GOT3 (cell line): ENCODE measurements around the gene EMID1.

Experiments used
- DNase-seq: peaks from one replicate; lab custom pipeline; 2025; ENCODE audit warnings: mixed read lengths; lab: John Stamatoyannopoulos, UW

EMID1 gene

DNA sequence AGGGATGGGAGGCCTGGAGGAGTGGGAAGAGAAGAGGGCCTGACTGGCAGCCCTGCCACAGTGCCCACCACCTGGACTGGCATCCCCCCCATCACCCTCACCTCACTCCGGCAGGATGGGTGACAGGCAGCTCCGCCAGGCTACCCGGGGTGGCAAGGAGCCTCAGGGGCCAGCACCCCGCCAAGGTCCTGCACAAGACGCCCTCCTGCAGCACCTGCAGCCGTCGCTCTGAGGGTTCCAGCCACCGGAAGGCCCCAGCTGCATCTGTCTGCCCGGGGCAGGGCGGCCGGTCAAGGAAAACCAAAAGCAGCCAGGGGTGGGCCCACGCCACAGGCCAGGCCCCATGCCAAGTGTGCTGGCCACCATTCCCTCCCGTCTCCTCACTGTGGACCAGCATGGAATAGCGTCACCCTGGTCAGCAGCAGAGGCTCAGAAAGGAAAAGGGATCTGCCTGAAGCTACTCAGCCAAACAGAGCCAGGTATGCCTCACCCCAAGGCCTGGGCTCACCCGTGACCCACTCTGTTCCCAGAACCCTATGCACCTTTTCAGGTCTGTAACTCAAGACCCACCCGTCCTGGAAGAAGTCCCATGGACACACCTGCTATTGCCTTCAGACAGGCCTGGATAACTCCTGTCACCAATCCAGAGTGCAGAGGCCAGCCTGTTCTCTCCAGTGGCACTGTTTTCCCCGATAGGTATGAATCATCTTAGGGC is 55.1 kb downstream of the EMID1 start:
- no peak for DNase-seq

DNA sequence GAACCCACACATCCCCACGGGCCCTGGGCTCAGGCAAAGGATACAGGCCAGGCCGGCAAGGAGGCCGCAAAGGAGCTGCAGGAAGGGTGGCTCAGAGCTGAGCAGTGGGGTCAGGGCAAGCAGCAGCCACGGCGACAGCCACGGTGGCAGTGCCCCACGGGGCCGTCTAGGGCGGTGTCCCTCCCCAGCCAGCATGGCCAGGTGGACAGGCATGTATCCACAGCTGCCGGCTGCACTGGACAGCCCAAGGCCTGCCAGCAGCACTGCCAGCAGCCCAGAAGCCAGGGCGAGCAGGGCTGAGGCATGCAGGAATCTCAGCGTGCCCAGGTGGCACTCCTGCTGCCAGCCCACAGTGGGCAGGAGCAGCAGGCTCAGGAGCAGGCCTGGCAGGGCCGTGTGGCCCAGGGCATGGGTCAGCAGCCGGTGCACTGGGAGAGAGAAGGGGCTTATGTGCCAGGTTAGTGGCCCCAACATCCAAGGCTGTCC is 58.1 kb downstream of the EMID1 start:
- no peak for DNase-seq

DNA sequence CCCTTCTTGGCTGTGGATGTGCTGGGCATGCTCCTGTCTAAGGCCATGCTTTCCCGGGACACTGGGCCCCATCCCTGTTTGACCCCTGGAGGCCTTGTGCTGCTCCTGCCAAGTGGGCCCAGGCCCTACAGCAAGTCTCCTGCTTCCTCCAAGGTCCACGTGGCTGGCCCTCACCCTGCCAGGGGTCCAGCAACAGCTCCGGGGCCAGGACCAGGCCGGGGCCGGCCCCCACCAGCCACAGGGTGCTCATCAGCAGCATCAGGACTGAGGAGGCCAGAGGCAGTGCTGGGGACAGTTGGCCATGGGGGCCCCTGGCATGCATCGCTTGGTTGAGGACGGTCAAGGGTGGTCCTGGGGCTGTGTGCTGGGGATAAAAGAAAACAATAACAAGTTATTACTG is 59.6 kb downstream of the EMID1 start:
- DNase-seq = no peak

DNA sequence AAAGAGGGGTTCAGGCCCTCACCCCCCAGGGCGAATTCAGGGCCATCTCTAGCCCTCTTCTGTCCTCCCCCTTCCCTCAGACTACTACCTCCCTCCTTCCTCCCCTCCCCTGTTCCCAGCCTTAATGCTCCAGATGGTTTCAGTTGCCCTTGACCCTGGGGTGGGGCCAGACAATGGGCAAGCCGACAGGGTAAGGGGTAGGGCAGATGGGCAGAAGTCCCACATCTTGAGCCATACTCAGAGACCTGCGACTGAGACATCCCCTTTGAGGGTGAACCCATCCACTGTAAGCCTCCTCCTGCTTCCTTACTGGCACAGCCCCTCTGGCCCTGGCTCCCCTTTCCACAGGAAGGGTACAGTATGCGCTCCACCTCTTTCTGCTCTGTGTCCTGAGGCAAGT is 60.2 kb downstream of the EMID1 start:
- no peak for DNase-seq

DNA sequence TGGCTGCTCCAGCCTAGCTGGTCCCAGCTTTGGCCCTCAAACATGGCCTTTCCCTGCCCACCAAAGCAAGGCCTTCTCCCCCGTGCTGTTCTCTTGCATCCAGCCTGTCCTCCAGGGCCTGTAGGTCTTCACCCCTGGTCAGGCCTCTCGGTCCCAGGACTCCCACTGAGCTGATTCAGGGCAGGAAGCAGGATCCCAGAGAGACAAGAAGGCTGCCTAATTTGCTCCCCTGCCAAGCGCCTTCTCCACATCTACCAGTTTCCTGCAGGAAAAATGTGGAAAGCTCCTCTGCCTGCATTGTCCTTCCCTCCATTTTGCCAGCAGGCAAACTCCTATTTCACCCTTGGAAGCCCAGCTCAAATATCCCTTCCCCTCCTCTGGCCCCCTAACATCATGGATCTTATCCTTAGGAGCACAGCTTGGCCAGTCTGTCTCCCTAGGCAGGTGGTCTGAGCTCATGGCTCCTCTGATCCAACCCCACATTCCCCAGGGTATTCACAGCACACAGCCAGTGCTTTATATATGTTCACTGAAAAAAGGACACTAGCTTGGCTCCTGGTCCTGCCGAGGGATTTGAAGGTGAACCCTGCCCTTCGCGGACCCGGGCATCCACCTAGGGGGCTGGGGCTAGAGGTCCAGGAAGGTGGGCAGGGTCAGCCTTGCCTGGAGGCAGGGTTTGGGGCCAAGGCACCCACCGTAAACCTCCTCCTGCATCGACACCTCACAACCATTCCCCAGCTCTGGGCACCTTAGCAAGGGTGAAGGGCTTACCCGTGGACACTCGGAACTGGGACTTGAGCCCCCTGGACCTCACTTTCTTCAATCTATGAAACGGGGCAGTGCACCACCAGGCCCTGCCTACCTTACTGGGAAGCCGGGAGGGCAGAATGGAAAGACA is 61.1 kb downstream of the EMID1 start:
- no peak for DNase-seq

DNA sequence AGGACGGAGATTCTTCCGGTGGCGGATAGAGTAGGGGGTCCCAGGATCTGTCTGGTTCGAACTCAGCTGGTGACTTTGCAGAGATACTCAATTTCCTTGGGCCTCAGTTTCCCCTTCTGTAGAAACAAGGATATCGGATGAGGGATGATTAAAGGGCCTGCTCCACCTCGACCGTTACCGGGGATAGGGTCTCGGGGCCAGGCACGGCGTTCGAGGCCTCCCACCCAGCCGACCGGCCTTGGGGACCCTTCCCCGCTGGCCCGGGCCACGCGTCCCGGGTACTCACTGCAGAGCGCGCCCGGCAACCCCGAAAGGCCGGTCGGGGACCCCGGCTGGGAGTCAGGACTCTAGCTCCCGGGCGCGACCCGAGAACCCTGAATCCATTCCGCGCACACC is 61.8 kb downstream of the EMID1 start:
- no peak for DNase-seq

DNA sequence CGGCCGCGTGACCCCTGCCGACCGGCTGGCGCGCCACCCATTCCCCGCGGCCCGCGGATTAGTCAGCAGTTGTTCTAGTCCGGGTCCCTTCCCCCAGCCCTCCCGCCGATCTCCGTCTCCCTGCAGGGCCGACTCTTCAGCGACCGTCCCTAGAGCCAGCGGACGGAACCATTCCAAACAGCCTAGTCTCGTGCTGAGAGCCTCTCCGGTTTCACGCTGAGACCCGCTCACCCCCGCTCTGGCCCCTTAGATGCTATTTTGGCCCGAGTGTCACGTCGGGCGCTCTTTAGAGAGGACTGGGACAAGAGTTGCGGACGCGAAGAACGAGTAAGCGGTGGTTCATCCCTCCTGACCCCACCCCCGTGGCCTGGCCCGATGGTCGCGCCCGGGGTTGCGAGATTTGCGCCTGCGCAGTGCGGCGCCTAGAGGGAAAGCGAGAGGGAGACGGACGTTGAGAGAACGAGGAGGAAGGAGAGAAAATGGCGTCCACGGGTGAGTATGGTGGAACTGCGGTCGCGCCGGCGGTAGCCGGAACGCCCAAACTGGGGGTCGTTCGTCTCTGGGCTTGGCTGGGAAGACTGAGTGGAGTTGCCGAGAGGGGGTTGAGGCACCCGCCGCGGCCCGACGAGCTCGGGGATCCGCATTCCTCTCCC is 62.3 kb downstream of the EMID1 start, which contains the start of the genes EWSR1 and RHBDD3:
Gene EWSR1, plus strand, starts transcription at position 411 of the 653 bp plus-strand sequence. Its CDS starts 69 bp downstream, at position 480.
Gene RHBDD3, minus strand, starts transcription at position 124 of the 653 bp plus-strand sequence. CDS start 2,355 bp downstream, outside the sequence.
- DNase-seq = peak; percentile 95

DNA sequence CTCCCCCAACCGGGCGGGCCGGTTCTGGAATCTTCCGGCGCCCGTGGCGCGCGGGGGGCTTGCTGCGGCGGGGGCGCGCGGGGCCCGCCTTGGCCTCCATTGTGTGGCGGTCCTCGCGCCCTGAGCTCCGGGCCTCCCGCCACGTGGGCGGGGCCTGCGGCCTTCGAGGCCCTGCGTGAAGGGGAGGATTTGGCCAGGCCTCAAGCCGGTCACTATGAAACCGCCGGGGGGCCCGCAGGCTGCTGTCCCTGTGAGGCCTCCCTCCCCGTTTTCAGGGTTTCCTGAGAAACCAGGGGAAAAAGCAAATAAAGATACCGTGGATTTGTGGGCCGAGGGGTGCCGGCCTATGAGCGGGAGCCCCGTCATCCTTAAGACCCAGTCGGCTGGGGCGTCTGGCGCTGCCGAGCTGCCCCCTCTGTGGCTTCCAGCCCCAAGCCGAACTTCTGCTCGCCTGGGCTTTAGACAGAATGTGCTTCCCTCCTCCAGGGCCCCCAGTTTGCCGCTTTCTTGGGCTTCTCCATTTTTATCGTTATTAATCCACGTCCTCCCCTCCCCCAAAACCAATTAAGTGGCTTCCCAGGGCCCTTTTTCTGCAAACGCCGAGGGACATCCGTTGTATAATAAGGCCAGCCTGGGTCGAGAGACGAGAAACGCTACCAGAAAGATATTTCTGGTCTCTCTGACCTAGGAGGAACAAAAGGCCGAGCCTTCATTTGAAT is 63.0 kb downstream of the EMID1 start:
- no peak for DNase-seq

DNA sequence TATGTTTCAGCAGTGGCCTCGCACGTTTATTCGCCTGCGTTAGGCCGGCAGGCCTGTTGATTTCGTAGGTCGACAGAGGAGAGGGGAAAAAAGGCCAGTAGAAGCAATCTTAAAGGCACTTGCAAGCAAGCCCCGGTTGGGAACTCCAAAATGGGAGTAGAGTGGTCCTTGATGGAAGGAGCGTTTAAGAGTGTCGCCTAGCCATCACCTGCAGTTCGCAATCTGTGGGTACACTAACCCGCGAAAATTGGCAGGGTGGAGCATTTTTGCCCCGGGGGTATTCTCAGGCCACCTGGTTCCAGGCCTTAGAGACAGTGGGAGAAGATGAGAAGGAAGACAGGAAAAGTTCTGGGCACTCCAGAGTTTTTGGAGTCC is 63.5 kb downstream of the EMID1 start:
- DNase-seq = no peak

DNA sequence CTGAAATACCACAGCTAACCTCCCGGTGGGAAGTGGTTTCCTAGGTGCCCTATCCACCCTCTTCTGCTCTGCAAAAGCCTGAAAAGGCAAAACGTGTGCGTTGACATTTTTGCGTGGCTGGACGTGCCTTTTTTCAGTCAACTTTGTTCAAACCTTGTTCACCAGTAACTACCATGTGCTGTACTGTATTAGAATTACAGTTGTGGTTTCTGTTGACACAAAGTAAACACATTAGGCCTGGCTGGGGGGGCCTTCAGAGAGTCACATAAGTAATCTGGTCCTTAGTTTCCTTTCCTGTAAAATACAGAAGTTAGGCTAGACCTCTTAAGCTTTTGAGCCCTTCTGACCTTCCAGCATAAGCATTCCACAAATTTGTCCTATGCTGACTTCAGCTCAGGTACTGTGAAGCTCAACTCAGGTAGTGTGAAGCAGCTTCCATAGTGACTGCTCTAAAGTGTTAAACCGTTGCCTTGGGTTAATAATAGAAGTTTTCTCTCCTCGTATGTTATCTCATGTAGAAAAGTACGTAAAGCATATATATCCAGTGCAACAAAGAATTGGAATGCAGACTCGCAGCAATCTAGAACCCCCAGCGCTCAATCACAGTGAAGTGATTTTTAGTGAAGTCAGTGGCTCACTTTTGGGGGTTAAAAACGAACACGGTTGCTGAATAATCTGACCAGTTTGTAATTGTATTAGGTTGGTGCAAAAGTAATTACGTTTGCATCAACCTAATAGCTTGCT is 64.2 kb downstream of the EMID1 start:
- no peak for DNase-seq

DNA sequence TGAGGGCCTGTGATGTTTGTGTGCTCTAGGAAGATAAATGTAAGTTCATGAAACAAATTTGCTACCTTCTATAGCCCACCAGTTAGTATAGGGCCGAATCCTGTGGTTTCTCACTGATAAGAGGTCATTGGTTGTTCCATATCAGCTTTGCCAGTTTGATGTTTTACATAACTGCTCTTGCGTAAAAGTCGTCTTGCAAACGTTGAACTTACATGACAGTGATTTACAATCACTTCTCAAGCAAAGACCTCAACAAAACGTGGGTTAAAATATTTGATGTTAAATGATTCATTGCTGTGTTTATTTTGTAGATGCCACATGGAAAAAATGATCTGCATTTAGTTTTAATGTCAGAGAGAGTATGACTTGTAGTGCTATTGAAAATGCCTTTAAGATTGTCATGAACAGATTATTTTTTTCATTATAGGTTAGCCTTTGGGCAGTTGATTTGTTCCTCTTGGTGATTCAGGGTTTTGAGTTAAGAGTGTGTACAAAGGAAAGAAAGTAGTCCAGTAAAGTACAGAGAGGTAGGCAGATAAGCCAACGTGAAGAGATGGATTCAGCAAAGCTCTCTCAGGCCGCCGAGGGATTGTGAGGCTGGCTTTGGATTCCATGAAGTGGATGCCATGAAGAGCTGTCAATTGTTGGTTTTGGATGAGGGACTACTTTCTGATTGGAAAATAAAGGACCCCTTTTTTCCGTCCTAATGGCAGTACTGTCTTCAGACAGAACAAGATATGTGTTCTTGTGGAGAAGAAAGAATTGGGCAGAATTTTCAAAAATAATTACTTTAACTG is 65.0 kb downstream of the EMID1 start:
- no peak for DNase-seq

DNA sequence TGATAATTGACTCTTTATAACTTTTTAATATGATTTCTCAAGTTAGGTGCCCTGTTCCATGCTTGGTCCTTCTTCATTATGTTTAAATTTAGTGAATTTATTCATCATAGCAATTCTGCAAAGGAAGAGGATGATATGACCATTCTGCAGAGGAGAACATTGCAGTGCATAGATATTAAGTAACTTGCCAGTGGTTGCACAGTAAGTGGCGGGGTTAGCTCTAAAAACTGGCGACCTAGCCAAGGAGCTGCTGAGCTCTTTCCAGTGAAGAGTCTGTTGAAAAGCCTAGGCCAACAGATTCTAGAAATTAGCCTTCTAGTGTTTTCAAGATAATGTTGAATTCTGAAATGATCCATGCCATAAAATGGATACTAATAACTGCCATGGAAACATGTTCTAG is 66.9 kb downstream of the EMID1 start:
- DNase-seq = no peak

DNA sequence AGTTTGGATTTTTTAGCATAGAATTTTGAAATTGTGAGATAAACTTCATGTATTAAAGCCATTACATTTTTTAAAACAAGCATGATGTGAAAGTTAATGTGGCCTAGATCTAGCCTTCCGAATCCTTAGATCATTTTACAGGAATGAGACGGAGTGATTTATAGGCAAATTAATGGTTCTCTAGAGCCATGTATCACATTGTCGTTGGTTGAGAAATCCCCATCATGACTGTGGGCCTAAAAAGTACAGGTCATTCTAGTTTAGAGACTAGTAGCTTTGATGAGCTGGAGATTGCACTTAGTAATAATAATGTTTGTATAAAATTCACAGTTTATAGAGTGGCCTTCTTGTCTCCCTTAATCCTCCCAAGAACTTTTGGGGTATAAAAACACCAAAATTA is 69.5 kb downstream of the EMID1 start:
- no peak for DNase-seq

DNA sequence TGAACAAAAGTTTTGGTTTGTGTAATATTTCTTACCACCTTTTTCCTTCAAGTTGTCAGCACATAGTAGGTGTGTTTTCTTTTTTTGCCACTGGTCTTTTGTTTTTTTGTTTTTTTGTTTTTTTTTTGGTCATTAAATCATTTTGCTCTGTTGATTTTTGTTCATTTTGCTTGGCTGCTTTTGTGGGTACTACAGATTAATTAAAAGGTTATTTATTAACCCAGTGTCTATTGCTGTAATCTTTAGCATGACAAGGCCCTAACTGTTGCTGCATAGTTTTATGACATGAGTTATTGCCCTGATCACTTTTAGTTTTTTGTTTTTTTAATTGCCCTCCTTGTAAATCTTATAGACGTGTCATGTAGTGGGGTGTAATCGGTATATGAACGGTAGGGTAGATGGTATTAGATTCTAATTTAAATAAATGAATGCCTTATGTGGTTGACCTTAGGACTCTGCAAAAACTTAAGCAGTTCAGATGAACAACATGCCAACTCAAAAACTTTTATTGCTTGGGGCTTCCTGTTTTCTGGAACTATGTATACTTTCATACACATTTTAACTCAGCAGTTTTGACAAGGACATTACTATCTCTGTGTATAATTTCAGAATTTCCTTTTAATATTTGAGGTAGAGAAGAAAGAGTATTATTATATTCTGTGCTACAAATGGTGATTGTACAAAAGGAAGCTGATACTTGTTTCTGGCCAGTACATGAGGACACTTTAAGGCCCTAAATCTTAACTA is 70.3 kb downstream of the EMID1 start:
- DNase-seq = no peak

DNA sequence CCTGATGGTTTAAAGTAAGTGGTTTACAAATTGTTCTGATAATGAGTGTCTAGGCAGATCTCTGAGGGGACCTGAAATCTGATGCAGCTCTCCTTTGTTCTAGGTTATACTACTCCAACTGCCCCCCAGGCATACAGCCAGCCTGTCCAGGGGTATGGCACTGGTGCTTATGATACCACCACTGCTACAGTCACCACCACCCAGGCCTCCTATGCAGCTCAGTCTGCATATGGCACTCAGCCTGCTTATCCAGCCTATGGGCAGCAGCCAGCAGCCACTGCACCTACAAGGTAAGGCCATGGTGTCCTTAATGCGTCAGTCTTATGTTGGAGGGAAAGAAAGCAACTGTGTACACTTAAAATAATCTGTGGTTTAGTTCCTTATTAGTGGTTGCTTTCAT is 72.2 kb downstream of the EMID1 start:
- DNase-seq = no peak

DNA sequence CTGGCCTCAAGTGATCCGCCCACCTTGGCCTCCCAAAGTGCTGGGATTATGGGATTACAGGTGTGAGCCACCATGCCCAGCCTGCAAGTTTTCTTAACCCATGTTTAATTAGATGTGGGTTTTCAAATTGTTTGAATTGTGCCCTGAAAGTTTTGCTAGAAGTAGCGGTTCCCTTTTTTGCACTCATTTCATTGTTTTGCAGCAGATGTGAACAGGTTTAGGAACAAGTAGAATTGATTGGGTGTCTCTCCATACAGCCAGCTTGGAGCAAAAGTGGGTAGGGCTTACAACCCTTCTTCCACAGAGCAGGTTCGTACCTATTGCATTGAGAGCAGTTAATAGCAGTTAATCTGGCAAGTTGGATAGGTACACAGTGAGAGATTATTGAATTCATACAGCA is 78.5 kb downstream of the EMID1 start:
- DNase-seq = no peak

DNA sequence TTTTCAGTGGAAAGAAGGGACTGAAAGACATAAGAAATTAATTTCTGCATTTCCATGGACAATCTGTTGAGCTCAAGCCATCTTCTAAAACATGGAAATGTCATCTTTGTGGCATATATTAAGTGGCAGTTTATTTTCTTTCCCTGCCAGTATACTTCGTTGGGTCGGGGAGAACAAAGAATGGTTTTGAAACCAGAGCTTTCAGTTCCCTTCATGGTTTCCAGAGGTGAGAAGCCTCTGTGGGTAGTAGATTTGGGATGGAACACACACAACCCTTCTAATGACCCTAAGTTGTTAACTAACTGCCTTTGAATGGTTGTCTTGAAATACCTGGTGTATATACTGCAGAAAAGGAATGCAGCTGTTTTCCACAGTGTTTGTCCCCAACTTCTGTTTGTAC is 83.1 kb downstream of the EMID1 start:
- no peak for DNase-seq

DNA sequence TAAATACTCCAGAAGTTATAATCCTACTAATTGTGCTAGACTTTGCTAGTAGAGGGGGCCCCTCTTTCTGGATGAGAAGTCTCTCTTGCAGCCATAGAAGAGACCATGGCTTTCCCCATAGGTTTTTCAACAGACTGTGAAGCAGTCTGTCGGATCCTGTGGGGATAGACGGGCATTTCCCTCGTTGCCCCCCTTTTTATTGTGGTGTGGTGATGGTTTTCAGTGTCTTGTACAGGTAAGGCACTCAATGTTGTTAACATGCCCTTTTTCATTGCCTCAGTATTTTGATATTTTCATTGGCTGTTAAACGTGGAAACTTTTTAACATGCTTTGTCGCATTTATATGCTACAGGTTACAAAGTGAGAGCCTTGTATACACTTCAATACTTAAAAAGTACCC is 84.4 kb downstream of the EMID1 start:
- DNase-seq = no peak

DNA sequence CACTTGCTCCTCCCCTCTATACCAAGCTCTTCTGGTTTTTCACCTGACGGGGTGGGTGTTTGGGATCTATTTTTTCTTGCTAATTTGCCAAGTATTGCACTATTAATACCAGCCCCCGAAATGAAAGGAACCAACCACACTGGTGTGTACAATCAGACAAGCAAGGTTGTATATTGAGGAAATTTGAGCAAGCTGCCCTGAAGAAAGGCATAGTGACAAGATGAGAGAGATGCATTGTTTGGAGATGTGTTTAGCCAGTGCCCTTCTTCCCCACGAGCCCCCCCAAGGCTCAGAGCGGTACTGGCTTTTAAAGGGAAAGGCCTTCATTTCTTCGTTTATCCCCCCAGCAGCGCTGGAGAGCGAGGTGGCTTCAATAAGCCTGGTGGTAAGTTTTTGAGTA is 85.5 kb downstream of the EMID1 start:
- no peak for DNase-seq

DNA sequence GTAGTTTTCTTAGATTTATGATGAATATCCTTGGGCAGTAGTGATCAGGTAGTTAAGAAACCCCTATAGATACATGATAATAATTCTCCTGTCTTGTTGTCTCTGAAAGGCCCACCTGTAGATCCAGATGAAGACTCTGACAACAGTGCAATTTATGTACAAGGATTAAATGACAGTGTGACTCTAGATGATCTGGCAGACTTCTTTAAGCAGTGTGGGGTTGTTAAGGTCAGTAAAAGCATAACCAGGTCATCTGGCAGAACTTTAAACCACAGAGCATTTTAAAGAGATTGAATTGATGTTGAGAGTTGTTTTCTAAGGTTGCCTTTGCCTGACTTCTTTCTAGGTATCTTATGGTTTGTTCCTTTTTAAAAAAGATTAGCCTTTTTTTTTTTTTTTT is 86.7 kb downstream of the EMID1 start:
- DNase-seq = no peak
